H1 (cell line): ENCODE results near the gene GALNT18. TPM values are rescaled to one million over a fixed set of nuclear protein-coding genes. Genes with fewer than 3 reads are reported as not detected.

ENCODE experiments used
- polyA plus RNA-seq, 7 experiments: library from polyadenylated mRNA; depleted of rRNA in 3 of 7; stranded (reverse) in 5 of 7; unstranded in 2 of 7; fragments of >200 nt in 5 of 7; fragments of 200-250 nt in 2 of 7; gene quantifications; 1 replicate in 5 of 7; 2 replicates in 1 of 7; 4 replicates in 1 of 7; pipeline versions ENCODE4 v1.2.1 to v1.2.3, GENCODE V29; 2011 to 2013; ENCODE audit warnings: missing spikeins in 2 of 7, mixed read lengths in 2 of 7
- total RNA-seq: library from RNA; stranded (reverse); fragmentation: NEBNext Ultra II Directional; extraction: Animal tissue kit (Norgen Biotek cat#: 25700); gene quantifications from 2 replicates; pipeline ENCODE4 v1.2.1, GENCODE V29; 2021
- TF ChIP-seq, protein P1 (sequence below), 3 experiments: IDR thresholded peaks; 1 replicate in 2 of 3; 2 replicates in 1 of 3; pipeline versions ENCODE4 v1.5.1 to v1.6.1; 2011; ENCODE audit warnings: low read length in 3 of 3, mild to moderate bottlenecking in 3 of 3, inconsistent platforms in 2 of 3, low read depth in 1 of 3, moderate library complexity in 1 of 3; ENCODE audit not compliant: insufficient read depth in 1 of 3; ENCODE audit errors: control extremely low read depth in 1 of 3

Gene GALNT18
- total and polyA plus RNA-seq, 2 of the 8 experiments (the other 6 are each of a cell fraction or from before 2014, with no cell fraction given) = 6.0 to 9.4 TPM

DNA sequence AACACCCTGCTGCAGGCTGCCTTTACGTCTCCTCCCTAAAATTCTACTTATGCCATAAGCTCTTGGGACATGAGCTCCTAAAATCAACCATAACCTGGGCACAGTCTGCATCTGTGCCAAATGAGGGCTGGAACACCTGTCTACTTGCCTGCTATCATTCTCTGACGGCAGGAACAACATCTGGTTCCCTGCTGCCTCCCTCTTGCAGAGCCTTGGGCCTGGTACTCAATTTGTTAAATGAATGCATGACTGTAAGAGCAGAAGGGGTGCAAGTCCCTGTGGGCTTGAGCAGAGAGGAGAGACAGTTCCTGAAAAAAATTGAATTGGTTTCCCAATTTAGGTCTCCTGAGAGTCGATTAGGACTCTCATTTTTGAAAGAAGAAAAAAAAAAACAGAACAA lies 202.1 kb downstream of the GALNT18 start (continued):
- TF ChIP-seq, protein P1, sequence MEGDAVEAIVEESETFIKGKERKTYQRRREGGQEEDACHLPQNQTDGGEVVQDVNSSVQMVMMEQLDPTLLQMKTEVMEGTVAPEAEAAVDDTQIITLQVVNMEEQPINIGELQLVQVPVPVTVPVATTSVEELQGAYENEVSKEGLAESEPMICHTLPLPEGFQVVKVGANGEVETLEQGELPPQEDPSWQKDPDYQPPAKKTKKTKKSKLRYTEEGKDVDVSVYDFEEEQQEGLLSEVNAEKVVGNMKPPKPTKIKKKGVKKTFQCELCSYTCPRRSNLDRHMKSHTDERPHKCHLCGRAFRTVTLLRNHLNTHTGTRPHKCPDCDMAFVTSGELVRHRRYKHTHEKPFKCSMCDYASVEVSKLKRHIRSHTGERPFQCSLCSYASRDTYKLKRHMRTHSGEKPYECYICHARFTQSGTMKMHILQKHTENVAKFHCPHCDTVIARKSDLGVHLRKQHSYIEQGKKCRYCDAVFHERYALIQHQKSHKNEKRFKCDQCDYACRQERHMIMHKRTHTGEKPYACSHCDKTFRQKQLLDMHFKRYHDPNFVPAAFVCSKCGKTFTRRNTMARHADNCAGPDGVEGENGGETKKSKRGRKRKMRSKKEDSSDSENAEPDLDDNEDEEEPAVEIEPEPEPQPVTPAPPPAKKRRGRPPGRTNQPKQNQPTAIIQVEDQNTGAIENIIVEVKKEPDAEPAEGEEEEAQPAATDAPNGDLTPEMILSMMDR (IDR thresholded peaks at IDR 0.05; ENCODE audit: control extremely low read depth in 1 of 3, insufficient read depth in 1 of 3, low read depth in 1 of 3, low read length in 3 of 3) = no peak
